ENCODE data around the gene AKNA.

AKNA gene

DNA sequence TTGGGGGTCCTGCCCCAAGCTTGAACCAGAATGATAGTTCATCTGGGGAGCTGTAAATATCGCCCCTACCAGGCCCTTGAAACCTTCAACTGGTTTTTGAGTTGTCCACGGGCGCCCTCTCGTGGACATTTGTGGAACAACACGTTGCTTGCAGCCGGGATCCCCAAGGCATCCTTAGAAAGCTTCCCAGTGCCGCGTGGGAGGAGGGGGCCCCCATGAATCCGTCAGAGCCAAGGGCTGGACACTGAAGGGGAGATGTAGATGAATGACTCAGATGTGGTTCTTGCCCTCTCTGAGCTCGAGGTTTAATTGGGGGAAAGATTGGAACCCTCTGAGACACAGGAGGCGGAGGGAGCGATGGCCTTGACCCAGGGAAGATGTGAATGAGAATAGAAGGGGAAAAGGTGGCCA is 96.7 kb downstream of the AKNA start:
- Histone ChIP-seq H3K4me3 (ENCODE audit: low read depth, low read length) (no peak overlapping the region), H3K27ac (peak overlapping the region; percentile 44), H3K27me3 (ENCODE audit: insufficient read depth, low read depth, severe bottlenecking) (no peaks in the 10 kb centered on the region), H3K36me3 (peaks cover 51% of the 10 kb centered on the region), H3K9me3 (ENCODE audit: severe bottlenecking) (peaks cover 14% of the 10 kb centered on the region)
- DNase-seq: peak; percentile 84
- TF ChIP-seq, protein P1, sequence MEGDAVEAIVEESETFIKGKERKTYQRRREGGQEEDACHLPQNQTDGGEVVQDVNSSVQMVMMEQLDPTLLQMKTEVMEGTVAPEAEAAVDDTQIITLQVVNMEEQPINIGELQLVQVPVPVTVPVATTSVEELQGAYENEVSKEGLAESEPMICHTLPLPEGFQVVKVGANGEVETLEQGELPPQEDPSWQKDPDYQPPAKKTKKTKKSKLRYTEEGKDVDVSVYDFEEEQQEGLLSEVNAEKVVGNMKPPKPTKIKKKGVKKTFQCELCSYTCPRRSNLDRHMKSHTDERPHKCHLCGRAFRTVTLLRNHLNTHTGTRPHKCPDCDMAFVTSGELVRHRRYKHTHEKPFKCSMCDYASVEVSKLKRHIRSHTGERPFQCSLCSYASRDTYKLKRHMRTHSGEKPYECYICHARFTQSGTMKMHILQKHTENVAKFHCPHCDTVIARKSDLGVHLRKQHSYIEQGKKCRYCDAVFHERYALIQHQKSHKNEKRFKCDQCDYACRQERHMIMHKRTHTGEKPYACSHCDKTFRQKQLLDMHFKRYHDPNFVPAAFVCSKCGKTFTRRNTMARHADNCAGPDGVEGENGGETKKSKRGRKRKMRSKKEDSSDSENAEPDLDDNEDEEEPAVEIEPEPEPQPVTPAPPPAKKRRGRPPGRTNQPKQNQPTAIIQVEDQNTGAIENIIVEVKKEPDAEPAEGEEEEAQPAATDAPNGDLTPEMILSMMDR (IDR thresholded peaks at IDR 0.05; ENCODE audit: low read depth, low read length): peak; percentile 83

DNA sequence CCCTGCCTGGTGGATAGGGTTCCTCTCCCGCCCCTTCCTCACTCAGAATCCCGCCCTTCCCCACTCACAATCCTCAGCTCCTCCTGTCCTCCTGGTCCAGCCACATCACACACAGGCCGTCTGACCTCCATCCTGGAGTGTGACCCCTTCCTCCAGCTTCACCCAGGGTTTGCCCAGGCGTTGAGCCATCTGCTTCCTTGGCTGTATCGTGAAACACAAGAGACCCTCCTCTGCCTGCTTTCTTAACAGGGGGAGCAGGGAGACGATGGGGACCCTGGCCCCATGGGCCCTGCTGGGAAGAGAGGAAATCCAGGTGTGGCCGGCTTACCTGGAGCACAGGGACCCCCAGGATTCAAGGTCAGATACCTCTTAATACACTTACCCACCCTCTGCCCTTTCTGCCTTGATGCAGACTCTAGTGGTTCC is 97.2 kb downstream of the AKNA start:
- TF ChIP-seq, protein P1 (IDR thresholded peaks at IDR 0.05; ENCODE audit: low read depth, low read length): no peak
- Histone ChIP-seq H3K36me3 (peaks cover 46% of the 10 kb centered on the region), H3K27ac (peak overlapping the region; percentile 44), H3K4me3 (ENCODE audit: low read depth, low read length) (no peak overlapping the region), H3K27me3 (ENCODE audit: insufficient read depth, low read depth, severe bottlenecking) (no peaks in the 10 kb centered on the region), H3K9me3 (ENCODE audit: severe bottlenecking) (peaks cover 12% of the 10 kb centered on the region)
- peak; percentile 28 for DNase-seq

DNA sequence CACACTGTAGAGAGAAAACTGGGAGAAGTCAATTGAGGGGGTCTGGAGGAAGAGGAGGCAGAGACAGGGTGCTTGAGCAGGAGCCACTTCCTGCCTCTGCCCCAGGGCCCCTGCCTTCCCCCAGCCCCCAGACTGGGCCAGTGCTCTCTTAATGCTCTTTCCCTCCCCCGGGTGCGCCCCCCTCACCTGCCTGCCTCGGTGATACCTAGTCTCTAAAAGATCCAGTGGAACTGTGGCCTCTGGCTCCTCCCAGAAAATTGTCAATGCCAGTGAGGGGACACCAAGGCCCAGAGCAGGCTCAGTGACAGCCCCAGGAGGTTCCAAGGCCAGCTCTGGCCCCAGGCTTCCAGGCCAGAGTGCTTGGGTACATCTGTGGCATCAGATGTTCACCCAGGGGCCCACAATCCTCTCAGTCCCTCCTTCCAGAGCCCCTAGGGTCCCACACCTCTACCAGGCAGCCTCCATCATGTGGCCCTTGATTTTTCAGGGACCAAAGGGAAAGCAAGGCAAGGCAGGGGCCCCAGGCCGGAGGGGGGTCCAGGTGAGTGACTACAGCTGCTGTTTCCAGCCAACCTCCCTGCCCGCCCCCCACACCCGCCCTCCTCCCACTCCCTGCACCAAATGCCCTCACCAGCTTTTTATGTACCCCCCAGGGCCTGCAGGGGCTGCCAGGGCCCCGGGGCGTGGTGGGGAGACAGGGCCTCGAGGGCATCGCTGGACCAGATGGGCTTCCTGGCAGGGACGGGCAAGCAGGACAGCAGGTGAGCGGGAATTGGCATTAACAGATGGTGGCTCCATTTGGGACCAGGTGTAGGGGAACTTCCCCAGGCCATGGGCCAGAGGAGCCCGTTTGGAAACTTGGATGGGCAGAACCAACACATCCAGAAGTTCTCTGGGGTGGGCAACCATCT is 98.0 kb downstream of the AKNA start:
- TF ChIP-seq, protein P1 (IDR thresholded peaks at IDR 0.05; ENCODE audit: low read depth, low read length): no peak
- H3K4me3 ChIP-seq (ENCODE audit: low read depth, low read length): no peak overlapping the region
- H3K9me3 ChIP-seq (ENCODE audit: severe bottlenecking): peaks cover 7% of the 10 kb centered on the region
- H3K27ac ChIP-seq: peak overlapping the region; percentile 44
- peaks cover 43% of the 10 kb centered on the region for H3K36me3 ChIP-seq
- peak; percentile 14 for DNase-seq
- no peaks in the 10 kb centered on the region for H3K27me3 ChIP-seq (ENCODE audit: insufficient read depth, low read depth, severe bottlenecking)

DNA sequence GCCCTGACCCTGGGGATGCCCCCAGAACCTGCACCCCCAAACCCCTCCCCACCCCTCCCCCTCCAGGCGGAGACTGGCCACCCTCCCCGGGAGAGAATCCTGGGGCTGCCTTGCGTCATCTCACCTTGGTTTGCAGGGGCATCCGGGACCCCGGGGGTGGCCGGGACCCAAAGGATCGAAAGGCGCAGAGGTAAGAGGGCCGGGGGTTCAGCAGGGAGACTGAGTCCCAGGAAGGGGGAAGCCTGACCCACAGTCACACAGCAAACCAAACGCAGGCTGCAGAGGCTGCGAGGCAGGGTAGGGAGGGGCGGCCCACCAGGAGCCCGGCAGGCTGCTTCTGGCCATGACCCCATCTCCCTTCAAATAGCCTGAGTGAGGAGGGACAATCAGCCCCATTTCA is 98.7 kb downstream of the AKNA start:
- no peaks in the 10 kb centered on the region for H3K27me3 ChIP-seq (ENCODE audit: insufficient read depth, low read depth, severe bottlenecking)
- TF ChIP-seq, protein P1 (IDR thresholded peaks at IDR 0.05; ENCODE audit: low read depth, low read length): no peak
- no peak overlapping the region for H3K27ac ChIP-seq
- H3K4me3 ChIP-seq (ENCODE audit: low read depth, low read length): no peak overlapping the region
- peak; percentile 15 for DNase-seq
- H3K9me3 ChIP-seq (ENCODE audit: severe bottlenecking): no peaks in the 10 kb centered on the region
- peaks cover 43% of the 10 kb centered on the region for H3K36me3 ChIP-seq

DNA sequence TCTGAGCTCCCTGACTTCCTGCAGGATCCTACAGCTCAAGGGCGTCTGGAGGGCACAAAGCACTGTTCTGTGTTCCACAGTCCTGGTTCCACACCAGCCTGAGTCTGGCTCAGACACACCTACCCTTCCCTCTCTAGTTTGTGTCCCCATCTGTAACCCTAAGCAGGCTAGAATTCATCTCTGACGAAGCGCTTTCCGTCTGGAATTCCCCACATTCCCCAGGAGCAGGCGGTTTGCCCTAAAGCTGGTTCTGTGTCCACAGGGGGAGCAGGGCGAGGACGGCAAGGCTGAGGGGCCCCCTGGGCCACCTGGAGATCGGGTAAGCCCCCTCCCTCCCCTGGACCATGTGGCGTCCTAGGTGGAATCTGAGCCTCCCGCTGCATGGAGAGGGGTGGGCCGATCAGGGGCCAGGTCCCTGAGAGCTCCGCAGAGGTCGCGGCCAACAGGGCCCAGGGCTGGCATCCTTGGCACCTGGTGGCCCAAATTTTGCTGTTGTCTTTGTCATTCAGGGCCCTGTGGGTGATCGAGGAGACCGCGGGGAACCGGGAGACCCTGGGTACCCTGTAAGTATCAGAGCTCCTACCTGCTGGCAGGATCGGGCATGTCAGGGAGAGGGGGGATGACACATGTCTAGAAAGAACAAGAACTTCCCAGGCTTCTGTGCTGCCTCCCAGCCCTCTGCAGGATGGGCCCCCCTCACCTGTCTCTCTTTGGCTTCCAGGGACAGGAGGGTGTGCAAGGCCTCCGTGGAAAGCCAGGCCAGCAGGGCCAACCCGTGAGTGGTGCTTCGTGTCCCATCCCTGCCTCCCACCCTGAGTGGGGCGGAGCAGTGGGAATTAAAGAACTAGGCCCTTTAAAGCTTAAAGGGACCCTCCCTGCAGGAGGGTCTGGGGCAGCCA is 99.3 kb downstream of the AKNA start:
- Histone ChIP-seq H3K9me3 (ENCODE audit: severe bottlenecking) (no peaks in the 10 kb centered on the region), H3K27me3 (ENCODE audit: insufficient read depth, low read depth, severe bottlenecking) (no peaks in the 10 kb centered on the region), H3K36me3 (peaks cover 45% of the 10 kb centered on the region), H3K4me3 (ENCODE audit: low read depth, low read length) (no peak overlapping the region), H3K27ac (peak overlapping the region; percentile 75)
- DNase-seq: peak; percentile 63
- TF ChIP-seq, protein P1 (IDR thresholded peaks at IDR 0.05; ENCODE audit: low read depth, low read length): no peak

Data from WERI-Rb-1 (cell line).